PFSK-1 (cell line): ENCODE data around the gene GRXCR2.

Source experiments
- POLR2AphosphoS5 ChIP-seq: IDR thresholded peaks from 2 replicates; pipeline ENCODE4 v1.6.1; 2012; ENCODE audit warnings: low read depth, mild to moderate bottlenecking, control low read depth, low read length, moderate library complexity
- REST ChIP-seq, 2 experiments: IDR thresholded peaks; 2 replicates each; pipeline versions ENCODE4 v1.6.1 to v1.8.0; 2011 to 2012; ENCODE audit warnings: low read depth in 2 of 2, low read length in 2 of 2, control low read depth in 1 of 2, inconsistent platforms in 1 of 2, mild to moderate bottlenecking in 1 of 2, moderate library complexity in 1 of 2; ENCODE audit not compliant: insufficient read depth in 1 of 2

GRCh38 chr5:145835848-145836239 is 37.0 kb downstream of the GRXCR2 start:
- no peak for TF ChIP-seq POLR2AphosphoS5
- TF ChIP-seq REST (IDR thresholded peaks at IDR 0.05; ENCODE audit: insufficient read depth in 1 of 2, low read depth in 2 of 2, low read length in 2 of 2), result no peak
